Left renal cortex interstitium (tissue), 4 donors: ENCODE results near the gene LRMDA. TPM values are rescaled to one million over a fixed set of nuclear protein-coding genes. Genes with fewer than 3 reads are reported as not detected.

Source experiments
- DNase-seq, 4 donors: peaks; one replicate each; pipeline ENCODE4 v3.0.0-alpha.2; 2013; ENCODE audit warnings: low read depth in 4 of 4, low spot score in 2 of 4, missing footprints in 1 of 4
- polyA plus RNA-seq, 4 donors: library from polyadenylated mRNA; unstranded; fragments of 120-200 nt; gene quantifications; one replicate each; pipeline ENCODE4 v1.2.1, GENCODE V29; 2013; ENCODE audit not compliant: insufficient read length in 4 of 4

The LRMDA gene
- polyA plus RNA-seq, 4 donors = 15.3 to 23.5 (median 21.1) TPM

DNA sequence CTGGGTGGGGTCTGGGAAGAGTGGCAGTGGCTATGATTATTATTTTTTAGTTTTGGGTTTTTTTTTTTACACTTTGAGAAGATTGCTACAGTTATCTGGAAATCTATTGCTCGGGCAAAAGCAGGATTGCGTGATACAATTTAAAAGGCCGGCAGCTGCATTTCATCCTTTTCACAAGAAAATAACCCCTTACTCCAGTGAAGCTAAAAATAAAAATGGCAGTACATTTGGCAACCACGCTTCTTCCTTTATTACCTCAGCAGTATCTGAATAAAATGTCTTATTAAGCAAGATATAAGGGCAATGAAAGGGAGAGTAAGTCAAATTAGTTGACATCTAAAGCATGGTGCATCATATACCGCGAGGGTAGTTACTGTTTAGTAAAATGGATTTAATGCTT is 496.8 kb downstream of the LRMDA start:
- no peak for DNase-seq

GRCh38 chr10:75929630-75930161 is 498.3 kb downstream of the LRMDA start:
- DNase-seq = no peak

DNA sequence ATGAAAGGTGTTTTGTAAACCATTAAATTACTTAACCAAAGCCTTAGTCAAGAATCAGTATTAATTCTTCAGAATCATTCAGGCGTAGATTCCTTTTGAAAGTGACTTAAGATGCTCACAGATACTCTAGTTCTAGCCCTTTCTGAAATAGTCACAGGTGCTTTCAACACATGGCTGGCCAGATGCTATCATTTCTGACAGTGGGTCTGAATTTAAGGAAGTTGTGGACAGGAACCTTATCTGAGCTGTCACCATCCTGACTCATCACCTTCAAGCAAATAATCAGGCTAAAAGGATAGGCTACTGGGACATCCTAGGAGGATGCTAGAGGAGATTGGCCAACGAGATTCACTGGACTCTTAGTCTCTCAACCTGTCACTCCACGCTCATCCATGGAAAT is 501.5 kb downstream of the LRMDA start:
- no peak for DNase-seq

- no peak for DNase-seq
Observed at GRCh38 chr10:75935240-75935639, 503.8 kb downstream of the LRMDA start.

DNA sequence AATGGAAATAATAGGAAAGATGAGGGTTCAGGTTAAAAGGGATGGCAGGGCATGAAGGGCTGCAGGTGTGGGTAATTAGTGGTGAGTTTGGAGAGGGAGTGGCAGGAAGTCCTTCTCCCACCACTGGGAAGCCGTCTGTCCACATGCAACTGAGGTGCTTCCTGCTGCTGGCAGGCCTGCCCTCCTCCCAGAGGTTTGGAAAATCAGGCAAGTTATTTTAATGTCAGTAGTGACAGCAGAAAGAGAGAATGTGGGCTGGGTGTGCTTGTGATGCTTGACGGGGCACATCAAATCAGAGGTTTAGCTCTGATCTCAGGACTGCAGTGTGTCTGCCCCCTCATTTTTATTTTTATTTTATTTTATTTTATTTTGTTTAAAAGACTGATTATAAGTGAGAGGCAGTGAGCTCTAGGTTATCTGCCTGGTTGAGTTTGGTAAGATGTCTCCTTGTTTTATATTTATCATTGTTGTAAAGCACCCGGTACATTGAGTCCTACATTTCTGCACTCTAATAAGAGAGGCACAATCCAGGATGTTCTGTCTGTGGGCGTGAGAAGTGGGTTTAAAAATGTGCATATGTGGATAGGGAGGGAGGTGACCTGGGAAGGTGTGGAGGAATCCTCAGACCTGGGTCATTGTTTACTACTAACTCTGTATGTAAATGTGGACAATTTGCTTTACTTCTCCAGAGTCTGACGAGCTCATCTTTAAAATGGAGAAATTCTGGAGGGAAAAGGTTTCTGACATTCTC is 504.4 kb downstream of the LRMDA start:
- no peak for DNase-seq

DNA sequence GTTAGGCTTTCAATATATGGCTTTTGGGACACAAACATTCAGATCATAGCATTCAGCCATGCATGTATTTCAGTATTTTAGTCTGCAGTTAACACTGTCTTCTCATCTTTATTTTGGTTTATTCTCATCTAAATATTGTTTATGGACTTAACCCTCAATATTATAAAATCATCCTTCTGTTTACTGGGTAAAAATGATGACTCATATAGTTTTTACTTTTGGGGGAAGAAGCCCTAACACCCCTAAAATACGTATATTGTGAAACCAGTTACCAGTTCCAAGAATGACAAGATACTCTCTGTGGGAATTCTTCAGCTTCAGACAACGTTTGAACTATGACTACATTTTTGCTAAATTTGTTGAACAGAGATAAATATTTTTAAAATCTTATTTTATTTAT is 505.4 kb downstream of the LRMDA start:
- no peak for DNase-seq

DNA sequence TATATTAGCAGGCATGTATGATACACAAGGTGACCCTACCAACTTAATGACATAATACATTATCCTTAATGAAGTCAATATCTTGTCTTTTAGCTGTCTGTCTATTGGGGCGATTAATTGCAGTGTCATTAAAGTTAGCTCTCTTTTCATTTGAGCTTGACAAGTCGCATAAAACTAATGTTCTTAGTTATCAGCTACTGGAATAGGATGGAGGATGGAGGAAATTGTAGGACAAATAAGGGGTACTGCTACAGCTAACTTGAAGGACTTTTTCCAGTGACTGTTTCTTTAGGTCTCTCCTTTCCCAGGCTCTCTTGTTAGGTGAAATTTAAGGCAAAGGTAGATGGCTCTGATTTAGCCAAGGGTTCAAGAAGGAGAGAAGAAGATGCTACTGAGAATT is 506.4 kb downstream of the LRMDA start:
- DNase-seq = no peak

DNA sequence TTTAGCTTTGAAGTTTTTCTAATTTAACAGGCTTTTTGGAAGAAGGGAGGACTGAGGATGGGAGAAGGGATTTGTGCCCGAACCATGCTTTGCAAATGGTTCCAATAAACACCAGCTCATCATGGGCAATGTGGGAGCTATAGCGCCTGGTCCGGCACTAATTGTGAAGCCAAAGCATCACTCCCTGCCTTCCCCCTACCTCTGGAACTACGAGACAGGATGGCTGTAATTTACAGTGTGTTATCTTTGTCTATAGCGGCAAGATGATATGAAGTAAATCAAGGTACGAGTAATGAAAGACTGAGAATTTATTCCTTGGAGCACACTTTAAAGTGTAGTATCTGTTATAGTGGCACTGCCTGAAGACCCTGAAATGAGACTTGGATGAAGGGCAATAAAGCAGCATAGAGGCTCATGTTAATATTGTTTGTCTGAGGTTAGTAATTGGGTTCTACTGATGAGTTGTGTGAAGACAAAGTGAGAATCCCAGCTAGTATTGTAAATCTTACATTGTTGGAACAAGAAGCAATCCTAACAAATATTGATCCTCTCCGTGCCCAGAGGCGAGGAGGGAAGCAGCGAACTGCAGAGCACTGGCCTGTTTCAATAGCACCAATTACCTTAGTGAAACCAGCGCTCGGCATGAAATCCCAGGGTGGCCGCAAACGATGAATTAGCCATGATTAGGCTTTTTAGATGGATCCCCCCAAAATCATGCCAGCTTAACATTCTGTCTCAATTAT is 507.1 kb downstream of the LRMDA start:
- DNase-seq = no peak

DNA sequence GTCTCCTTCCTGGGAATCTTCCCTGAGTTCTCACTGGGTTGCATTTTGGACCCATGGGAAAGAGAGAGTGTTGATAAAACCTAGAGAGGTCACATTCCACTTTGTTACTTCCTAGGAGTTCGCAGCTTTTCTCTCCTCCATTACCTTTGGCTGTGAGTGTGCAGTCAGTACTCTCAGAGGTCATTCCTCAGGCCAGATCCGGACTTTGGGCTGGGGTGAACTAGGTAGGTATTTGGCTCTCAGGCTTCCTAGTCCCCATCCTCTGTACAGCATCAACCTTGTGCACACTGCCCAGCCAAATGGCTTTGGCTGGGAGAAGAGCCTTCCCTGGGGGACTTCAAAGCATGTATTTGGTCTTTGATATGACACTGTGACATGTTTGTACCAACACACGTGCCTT is 508.1 kb downstream of the LRMDA start:
- DNase-seq = no peak

DNA sequence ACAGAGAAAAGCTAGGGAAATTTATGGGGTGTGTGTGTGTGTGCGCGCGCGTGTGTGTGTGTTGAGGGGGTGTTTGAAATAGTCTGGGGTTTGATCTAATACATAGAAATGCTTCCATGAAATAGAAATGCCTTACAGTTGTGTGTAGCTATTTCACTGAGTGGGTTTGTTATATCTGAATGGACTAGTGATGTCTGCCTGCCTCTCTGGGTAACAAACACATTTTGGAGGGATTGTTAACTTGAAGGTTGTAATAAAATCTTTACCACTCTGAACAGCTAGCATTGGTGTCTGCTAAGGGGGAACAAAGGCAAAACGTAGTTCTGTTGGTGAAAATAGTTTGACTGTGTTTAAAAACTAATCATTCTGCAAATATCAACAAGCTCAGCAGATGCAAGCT is 509.3 kb downstream of the LRMDA start:
- DNase-seq = no peak

GRCh38 chr10:75941223-75941801 is 509.9 kb downstream of the LRMDA start:
- no peak for DNase-seq

GRCh38 chr10:75944061-75944460 is 512.6 kb downstream of the LRMDA start:
- no peak for DNase-seq

- DNase-seq = no peak
Observed at GRCh38 chr10:75948583-75948982, 517.2 kb downstream of the LRMDA start.

GRCh38 chr10:75950307-75950706 is 518.9 kb downstream of the LRMDA start:
- DNase-seq = no peak

- DNase-seq = no peak
Observed at GRCh38 chr10:75950997-75951589, 519.7 kb downstream of the LRMDA start.

DNA sequence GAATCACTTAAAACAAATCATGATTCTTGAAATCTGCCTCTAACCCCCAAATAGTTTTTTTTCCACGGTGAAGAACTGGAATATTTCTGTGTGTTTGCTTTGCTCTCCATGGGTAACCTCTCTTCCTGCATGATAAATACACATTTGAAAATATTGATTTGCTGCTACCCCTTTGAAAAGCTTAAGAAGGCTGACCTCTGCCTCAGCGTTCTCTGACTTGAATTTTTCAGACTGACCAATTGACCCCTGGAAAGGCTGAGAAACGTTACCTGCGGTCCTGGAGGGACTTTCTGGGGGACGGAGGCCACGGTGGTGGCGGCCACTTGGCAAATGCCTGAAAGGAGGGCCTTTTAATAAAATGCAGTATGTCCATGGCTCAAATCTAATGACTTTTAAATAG is 520.2 kb downstream of the LRMDA start:
- no peak for DNase-seq

GRCh38 chr10:75952093-75952492 is 520.7 kb downstream of the LRMDA start:
- no peak for DNase-seq

DNA sequence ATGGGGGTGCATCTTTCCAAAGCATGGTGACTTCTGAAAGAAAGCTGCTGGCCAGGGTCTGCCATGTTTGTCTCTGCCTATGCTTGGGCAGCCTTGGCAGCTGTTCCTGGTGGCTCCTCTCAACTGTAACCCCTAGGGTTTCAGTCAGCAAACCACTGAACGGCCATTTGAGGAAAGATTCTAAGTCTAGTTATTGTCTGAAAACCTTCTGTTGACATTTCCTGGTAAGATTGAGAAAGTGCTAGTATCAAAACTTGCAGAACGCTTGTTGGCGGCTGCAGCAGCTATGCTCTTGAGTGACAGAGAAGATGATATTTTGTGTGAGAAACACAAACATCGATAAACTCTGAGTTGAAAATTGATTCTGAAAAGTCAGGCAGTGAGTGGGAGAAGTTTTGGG is 523.1 kb downstream of the LRMDA start:
- no peak for DNase-seq

GRCh38 chr10:75955973-75956502 is 524.6 kb downstream of the LRMDA start:
- no peak for DNase-seq

DNA sequence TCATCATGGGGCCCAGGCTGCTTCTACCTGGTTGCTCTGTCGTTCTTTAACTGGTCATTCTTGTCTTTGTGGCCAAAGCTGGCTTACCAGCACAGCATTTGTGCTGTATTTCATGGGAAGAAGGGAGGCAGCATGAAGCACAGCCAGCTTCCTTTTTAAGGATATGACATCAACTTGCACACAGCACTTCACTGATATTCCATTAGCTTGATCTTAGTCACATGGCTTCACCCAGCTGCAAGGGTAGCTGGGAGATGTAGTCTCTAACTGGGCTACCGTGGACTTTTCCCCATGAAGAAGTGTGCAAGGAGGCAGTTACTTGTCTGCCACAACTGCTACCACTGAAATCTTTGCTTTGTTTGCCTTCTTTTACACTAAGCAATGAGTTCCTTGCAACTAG is 525.2 kb downstream of the LRMDA start:
- DNase-seq = no peak
